ENCODE measurements around the gene TUBB4B.

Gene TUBB4B

DNA sequence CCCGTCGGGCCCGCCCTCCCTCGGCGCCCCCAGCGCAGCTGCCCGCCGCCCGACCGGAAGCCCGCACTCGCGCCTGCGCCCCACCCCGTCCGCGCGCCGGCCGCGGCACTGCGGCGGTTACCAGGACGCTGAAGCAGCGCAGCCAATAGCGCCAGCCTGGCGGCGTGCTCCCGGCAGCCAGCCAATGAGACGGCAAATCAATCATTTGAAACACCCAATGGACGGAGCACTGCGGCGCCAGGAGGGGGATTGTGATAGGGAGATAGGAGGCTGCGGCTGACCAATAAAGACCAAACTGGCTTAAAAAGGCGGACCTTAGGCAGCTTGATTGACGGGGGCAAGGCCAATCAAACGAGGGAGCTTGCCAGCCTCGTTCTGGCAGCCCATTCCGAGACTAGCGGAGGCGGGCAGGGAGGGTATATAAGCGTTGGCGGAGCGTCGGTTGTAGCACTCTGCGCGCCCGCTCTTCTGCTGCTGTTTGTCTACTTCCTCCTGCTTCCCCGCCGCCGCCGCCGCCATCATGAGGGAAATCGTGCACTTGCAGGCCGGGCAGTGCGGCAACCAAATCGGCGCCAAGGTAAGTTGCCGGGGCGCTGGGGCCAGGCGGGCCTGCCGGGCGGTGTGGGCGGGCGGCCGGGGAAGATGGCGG is at the start of gene TUBB4B:
TSS of gene TUBB4B (plus strand) at position 447 of the 649 bp plus-strand sequence. CDS start at position 521, 74 bp downstream.
- peak; percentile 100 for DNase-seq

DNA sequence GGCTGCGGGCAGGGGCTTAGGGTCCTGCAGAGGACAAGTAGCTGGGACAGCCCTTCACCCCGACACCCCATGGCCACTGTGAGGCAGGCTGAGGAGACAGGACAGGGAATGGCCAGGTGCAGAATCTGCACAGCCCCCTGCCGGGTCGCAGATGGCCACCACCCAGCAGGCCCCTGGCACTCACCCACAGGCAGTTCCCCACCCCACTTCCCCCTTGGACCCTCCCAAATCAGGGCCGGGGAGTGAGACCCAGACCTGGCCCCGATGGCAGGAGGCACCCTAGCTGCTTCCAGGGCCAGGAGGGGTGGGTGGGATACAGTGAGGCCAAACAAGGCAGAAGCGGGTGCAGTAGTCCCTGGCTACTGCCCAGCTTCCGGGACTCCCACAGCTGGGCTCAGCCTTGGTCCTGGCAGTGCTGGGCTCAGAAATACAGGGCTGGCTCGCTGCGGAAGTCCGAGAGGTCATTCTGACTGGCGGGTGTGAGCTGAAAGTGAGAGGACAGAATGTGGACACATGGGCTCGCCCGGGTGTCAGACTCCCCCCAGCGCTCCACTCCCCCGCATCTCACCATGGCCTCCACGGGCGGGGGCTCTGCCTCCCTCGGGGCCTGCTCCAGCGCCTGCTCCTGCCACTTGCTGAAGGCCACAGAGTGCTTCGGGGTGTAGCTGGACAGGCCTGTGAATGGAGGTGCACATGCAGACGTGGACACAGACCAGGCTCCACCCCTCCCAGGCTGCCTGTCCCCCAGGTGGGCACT is 49.2 kb upstream of the TUBB4B start:
- no peak for DNase-seq

DNA sequence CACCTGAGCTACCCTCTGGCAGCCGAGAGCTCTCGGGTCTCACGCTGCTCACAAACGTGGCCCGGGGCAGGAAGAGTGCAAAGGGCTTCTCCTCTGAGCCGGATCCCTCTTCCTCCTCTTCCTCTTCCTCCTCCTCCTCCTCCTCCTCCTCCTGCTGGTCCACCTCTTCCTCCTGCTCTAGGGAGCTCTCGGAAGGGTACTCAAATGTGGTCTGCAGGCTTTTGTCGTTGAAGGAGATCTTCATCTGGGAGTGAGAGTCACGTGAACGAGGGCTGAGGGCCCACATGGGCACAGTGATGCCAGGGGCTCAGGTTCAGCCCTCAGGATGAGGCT is 48.7 kb upstream of the TUBB4B start:
- no peak for DNase-seq

DNA sequence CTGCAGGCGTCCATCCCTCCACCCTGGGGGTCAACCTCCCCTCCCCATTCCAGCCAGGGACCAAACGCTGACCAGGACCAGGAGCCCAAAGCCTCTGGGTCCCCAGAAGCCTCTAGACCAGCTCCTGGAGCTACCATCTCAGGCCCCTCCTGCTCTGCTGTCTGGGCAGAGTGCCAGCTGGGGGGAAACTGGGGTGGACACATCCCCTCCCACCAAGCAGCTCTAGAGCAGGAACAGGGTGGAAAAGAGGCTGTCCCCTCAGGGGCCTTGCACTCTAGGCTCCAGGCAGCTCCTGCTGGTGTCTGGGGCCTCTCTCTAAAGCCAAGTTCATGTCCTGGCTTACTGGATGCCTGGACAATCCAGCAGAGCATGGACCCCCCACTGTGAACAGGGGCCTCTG is 48.2 kb upstream of the TUBB4B start:
- peak; percentile 44 for DNase-seq

DNA sequence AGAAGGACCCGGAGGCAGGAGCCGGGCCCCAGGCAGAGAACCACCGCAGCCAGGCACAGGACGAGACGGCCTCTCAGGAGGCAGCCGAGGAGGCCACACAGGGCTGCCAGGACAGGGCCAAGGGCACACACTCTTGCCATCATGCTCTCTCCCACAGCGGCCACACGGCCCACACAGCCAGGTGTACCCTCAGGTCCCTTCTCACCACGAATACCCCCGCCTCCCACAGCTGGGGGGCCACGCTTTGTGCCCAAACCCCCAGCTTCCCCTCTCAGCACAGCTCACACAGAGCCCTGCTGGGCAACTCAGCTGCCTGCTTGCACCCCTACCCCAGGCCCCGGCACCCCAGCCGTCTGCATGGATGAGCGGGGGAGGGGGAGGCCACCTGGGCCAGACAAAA is 47.3 kb upstream of the TUBB4B start:
- DNase-seq: no peak

DNA sequence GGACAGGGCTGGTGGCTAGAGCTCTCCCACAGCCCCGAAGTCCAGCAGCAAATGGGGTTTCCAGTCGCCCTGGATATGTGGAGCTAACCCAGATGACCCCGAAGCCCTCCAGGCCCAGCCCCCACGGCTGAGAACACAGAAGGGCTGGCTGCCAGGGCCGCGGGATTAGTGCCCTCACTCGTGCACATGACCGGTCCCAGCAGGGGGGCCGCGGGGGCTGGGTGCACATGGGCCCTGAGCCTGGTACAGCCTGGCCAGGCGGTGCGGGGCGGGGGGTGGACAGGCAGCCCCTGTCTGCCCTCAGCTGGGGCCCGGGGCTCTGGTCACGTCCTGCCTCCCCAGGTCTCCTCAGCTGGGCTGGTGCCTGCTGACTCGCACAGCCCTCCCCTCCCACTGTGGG is 46.7 kb upstream of the TUBB4B start:
- DNase-seq: no peak

DNA sequence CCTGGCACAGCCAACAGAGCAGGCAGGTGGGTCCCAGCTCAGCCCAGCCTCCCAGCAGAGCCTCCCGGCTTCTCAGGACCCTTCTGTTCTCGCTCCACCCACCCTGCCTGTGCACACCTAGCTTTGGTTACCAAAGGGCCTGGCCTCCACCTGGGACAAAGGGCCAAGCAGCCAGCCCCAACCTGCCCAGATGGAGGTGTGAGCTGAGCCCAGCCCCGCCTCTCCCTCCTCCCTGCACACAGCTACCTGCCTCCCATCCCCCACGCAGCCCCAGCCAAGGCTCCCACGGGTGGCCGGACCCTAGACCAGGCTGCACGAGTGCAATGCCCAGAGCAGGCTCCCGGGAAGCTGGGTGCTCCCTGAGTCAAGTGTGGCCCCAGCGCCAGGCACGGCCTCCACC is 46.2 kb upstream of the TUBB4B start:
- peak; percentile 84 for DNase-seq

DNA sequence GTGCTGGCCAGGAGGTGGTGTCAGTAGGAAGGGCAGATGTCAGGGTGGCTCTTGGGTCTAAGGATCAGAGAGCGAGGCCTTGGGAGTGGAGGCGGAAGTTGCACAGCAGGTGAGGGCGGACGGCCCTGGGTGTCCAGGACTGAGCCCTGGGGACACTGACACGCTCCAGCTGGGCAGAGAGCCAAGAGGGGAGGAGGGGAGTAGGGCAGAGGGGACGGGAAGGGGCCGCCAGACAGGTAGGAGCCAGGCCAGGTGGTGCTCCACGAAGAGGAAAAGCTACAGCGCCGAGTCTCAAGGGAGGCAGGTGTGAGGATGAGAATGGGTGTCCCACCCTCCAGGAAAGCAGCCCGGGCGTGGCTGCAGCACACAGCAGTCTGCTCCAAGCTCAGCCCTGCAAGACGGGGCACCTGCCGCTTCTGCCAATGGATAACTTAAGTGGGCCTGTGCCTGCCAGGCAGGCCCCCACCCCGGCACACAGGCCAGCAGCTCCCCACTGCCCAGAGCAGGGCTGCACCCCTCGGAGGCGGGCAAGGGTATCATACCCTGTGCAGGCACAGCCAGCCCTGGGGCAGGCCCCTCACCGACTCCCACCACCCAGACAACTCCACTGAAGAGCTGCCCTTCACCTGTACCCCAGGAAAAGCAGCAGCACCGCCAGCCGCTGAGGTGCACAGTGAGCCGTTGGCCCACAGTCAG is 45.4 kb upstream of the TUBB4B start:
- DNase-seq: peak; percentile 99

DNA sequence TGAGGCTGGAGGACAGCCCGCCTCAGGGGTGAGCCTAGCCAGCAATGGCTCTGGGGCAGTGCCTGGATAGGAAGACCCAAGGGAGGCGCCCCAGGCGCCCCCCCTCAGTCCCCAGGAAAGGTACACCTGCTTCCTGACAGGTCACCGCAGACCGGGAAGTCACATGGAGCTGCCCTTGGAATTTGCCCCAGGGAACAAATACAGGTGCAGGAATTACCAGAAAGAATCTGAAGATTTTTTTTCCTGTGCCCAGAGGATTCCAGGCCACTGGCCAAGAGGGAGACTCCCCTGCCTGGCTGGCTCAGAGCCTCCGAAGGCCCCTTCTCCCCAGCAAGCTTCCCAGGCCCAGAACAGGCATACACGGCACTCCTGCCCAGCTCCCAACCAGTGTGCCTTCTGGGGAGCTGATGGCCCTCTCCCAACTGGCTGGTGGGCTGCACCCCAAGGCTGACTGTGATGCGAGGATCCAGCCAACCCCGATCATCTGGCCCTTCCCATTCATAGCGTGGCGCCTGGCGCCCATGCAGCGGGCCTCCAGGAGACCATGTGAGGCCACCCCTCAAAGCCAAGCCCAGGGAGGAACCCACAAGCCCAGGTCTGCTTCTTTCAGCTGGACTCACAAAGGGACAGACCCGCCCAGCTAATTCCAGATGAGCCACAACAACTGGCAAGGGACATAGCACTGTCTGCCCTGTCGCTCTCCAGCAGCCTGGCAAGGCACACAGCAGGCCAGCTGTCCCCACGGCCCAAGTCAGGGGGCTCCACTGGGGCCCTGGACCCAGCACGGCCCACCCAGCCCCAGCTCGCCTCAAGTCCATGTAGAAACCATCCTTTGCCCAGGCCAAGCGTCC is 42.8 kb upstream of the TUBB4B start:
- DNase-seq: no peak

DNA sequence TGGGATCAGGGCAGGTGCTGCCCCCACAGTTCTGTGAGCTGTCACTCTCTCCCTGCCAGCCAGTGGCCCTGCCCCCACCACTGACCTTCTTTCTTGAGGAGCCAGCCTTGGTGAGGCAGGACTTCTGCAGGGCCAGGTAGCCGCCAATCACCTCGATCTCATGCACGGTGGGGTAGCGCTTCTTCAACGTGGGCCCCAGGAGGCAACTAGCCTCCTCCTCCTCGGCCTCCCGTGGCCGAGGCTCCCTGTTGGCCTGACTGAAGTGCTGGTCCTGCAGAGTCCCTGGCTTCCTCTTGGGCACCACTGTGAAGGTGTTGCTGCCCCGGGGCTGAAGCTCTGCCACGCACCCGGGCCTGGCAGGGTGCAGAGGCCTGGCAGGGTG is 42.2 kb upstream of the TUBB4B start:
- no peak for DNase-seq

DNA sequence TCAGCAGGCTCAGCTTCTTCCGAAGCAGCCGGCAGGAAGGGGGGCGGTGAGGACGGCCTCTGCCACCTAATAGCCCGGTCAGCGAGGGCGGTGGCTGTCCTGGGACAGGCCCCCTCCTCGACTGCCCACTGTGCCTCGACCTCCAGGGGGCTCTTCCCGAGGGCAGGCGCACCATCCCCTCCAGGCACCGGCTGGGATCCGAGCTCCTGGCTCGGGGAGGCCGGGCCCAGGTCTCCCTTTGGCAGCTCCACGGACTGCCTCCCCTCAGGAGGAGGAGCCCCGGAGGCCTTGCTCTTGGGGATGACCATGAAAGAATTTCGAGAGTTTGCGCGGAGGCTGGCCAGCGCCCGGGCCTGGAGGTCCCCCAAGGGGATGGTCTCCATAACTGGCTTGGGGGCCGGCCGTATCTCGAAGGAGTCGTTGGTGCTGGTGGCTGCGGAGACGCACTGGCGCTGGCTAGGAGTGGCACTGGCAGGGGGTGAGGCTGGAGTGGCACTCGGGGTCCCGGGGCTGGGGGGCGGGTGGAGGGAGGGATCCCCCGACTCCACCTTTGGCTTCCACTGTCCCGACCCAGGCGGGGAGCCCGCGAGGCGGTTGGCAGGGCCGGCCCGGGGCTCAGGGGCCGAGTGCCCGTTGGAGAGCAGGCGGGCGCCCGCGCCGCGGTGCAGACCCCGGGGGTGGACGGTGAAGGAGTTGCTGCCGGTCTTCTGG is 41.5 kb upstream of the TUBB4B start:
- DNase-seq: no peak

DNA sequence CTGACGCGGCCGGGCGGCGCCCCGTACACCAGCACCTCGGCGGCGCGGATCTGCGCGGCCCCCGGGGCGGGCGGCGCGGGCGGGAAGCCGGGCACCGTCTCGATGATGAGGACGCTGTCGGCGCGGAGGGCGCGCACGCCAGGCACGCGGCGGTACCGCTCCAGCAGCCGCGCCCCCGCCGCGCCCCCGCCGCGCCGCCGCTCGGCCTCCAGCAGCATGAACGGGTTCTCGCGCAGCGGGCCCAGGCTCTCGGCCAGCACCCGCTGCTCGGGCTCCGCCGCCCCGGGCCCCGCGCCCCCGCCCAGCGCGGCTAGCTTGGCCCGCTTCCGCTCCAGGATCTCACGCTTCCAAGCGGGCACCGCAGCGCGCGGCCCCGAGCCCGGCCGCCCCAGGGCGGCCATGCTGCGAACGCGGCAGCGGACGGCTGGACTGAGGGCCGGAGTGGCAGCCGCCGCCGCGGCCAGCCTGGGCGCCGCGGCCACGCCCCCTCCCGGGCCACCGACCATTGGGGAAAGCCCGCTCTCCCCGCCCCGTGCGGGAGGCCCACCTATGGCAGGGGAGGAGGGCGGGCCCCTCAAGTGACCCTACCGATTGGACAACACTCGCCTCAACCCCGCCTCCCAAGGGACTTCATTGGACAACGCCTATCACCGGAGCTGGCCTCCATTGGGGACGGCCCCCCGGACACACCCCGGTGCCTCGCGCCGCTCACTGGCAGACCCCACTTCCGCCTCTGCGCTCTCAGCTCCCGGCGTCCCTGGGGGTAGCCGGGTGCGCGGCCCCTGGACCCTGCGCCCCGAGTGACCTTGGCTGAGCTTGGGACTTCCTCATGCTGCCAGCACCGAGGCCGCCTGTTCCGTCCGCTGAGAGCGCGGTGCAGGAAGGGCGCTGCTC is 40.5 kb upstream of the TUBB4B start, which contains the start of gene TPRN:
TSS of gene TPRN (minus strand) at position 431 of the 894 bp plus-strand sequence. CDS start at position 401, 30 bp downstream.
- DNase-seq: peak; percentile 100

DNA sequence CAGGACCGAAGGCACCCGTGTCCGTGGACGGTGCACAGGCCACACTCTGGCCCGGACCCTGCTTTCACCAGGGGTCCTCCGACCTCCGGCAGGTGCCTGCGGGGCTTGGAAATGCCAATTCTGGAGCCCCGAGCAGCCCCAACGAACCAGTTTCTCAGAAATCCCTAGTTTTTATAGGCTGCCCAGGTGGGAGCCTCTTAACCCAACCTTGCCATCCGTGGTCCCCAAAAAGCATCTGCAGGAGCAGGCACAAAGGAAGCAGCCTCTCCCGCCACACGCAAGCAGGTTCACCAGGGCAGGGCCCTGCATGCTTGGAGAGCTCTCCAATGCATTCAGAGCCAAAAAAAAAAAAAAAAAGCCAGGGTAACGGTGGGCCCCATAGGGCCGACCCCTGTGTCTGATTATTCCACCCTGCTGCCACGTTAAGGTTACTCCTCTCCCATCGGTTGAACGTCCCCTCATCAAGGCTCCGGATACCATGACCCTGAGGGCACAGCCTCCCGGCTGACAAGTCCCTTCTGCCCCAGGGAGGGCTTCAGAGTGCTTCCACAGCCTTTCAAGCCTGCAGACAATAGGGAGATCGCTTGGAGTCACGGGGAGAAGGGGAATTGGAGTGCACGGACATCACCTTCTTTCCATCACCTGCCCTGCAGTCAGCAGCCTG is 39.8 kb upstream of the TUBB4B start:
- no peak for DNase-seq

DNA sequence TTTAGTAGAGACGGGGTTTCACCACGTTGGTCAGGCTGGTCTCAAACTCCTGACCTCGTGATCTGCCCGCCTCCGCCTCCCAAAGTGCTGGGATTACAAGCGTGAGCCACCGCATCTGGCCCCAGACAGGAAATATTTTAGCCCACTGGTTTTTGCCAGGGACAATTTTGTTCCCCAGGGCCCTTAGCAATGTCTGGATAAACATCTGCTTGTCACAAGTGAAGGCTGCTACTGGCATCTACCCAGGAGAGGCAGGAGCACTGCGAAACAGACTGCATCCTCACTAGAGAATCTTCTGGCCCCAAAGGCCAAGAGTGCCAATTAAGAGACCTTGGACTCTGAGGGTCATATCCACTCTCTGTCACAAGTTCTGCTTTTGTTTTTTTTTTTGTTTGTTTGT is 38.1 kb upstream of the TUBB4B start:
- no peak for DNase-seq

DNA sequence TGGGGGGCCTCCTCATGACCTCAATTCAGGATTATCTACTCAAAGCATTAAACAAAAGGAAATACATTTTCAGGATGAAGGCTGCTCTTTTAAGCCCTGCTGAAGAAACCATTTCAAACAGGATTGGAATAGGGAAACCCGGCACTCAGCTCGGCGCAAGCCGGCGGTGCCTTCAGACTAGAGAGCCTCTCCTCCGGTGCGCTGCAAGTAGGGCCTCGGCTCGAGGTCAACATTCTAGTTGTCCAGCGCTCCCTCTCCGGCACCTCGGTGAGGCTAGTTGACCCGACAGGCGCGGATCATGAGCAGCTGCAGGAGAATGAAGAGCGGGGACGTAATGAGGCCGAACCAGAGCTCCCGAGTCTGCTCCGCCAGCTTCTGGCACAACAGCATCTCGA is 36.4 kb upstream of the TUBB4B start:
- DNase-seq: no peak

DNA sequence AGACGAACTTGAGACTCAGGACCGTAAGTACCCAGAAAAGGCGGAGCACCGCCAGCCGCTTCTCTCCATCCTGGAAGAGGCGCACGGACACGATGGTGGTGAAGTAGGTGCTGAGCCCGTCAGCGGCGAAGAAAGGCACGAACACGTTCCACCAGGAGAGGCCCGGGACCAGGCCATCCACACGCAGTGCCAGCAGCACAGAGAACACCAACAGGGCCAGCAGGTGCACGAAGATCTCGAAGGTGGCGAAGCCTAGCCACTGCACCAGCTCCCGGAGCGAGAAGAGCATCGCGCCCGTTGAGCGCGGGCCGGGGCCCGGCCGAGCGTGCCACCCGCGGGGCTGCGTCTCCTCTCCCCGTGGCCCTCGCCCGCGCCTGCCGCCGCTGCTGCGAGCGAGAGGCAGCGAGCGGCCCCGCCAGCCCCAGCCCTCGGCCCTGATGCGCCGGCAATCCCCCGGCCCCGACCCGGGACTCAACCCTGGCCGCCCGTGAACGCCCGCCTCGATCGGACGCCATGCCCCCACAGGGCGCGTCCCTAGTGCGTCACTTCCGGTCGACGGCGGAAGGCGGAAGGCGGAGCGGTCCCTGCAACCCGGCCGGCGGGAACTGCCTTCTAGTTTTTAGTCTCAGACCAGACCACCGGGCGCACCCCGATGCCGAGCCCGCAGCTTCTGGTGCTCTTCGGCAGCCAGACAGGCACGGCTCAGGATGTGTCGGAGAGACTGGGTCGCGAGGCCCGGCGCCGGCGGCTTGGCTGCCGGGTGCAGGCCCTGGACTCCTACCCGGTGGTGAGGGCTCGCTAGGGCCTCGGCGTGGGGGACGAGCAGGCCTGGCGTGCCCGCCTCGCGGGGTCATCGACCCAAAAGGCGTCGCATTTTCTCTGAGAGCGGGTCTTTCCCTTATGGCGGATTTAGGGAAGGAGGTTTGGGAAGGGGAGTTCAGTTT is 35.7 kb upstream of the TUBB4B start, which contains the start of the genes NDOR1 and TMEM203:
TSS of gene NDOR1 (plus strand) at position 575 of the 944 bp plus-strand sequence. CDS start at position 653, 78 bp downstream.
TSS of gene TMEM203 (minus strand) at position 523 of the 944 bp plus-strand sequence. CDS start at position 289, 234 bp downstream.
- DNase-seq: peak; percentile 92

DNA sequence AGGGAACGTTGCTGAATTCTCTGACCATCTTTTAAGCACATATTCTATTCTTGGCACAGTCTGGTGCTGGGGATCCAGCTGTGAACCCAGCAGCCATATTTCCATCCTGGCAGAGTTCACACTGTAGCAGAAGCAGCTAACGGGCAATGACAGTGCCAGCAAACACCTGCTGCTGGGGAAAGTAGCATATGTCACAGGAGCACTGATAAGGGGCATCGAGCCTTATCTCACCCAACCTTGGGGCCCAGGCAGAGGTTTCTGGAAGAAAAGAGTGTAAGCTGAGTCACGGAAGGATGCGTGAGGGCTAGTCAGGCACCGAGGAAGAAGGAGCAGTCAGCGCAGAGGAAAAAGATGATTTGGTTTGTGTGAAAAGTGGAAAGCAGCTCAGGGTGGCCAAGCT is 34.5 kb upstream of the TUBB4B start:
- no peak for DNase-seq

DNA sequence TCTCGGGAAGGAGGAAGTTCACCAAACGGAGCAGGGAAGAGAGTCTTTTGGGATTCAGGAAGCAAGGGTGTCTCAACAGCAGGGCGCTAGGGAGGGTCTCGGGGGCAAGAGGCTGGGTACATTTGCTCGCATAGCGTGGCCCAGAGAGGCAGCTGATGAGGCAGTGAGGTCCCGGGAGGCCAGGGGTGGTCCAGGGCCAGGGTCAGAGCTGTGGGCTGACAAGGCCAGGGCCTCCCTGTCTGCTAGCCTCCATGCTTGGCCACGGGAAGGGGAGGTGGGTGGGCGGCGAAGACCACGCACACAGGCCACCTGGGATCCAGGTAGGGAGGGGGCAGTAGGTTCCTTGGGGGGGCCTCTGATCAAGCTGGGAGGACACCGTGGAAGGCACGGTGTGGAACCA is 29.6 kb upstream of the TUBB4B start:
- DNase-seq: no peak

DNA sequence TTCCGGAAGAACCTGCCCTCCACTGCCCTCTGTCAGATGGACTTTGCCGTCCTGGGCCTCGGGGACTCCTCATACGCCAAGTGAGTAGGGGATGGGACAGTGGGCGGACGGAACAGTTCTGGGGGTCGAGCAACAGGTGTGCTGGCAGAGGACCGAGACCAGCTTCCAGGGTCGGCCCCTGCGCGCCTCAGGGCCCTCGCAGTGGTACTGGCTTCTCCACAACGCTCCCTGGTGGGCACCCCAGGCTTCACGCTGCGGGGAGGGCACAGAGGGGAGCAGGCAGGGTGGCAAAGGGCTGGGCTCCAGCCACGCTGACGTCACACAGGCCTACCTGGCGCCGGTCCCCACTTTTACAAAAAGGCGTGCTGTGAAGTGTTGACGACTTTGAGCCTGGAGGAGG is 28.6 kb upstream of the TUBB4B start:
- DNase-seq: no peak
